Measurements from ENCODE around the gene GATC. TPM values are rescaled to one million over a fixed set of nuclear protein-coding genes. Genes with fewer than 3 reads are reported as not detected.

Gene GATC
- total and polyA plus RNA-seq, 2 donors (not counting 3 experiments of a cell fraction or from before 2014, with no cell fraction given), result 13.0 to 28.8 TPM

GRCh38 chr12:120404271-120404670, 42.0 kb upstream of the GATC start:
- ChIA-PET CTCF (no interaction called here), POLR2A (no interaction called here)
- Histone ChIP-seq H3K4me1 (ENCODE audit: control insufficient read depth, extremely low read depth, insufficient read depth, low read length) (no peaks in the 10 kb centered on the region), H3K36me3 (ENCODE audit: control insufficient read depth in 2 of 2, extremely low read depth in 1 of 2, insufficient read depth in 2 of 2, low read length in 2 of 2) (no peaks in the 10 kb centered on the region), H3K4me2 (ENCODE audit: insufficient read depth, low read length) (no peak overlapping the region), H3K9me1 (replicated peaks; ENCODE audit: control insufficient read depth, extremely low read depth, insufficient read depth, low read length) (no peaks in the 10 kb centered on the region), H3K79me2 (ENCODE audit: control insufficient read depth, insufficient read depth, low read length) (no peaks in the 10 kb centered on the region), H3K9ac (replicated peaks; ENCODE audit: extremely low read depth, insufficient read depth, low read length) (no peak overlapping the region), H3K4me3 (replicated peaks in 1 of 3; ENCODE audit: insufficient read depth in 1 of 3, low read depth in 1 of 3, low read length in 3 of 3) (no peak overlapping the region), H3K27me3 (ENCODE audit: control insufficient read depth in 2 of 2, insufficient read depth in 2 of 2, low read length in 2 of 2) (peaks cover 0 to 5% of the 10 kb centered on the region in 2 experiments), H3K27ac (ENCODE audit: insufficient read depth, low read depth, low read length) (no peak overlapping the region), H3K9me3 (replicated peaks; ENCODE audit: control insufficient read depth, insufficient read depth, low read length) (no peaks in the 10 kb centered on the region), H2AFZ (ENCODE audit: low read depth, low read length) (no peak overlapping the region), H4K20me1 (replicated peaks; ENCODE audit: control insufficient read depth, extremely low read depth, insufficient read depth, low read length) (no peaks in the 10 kb centered on the region)
- no peak for DNase-seq (ENCODE audit: low read depth, low spot score)
- intact Hi-C loops (cut with micrococcal nuclease), result no loop called here
- FAIRE-seq, result no peak
- no peak for TF ChIP-seq POLR2A (IDR thresholded peaks at IDR 0.05; ENCODE audit: low read depth, low read length)
- TF ChIP-seq MYC (IDR thresholded peaks at IDR 0.05; ENCODE audit: low read depth, low read length), result no peak
- TF ChIP-seq GATA2 (IDR thresholded peaks at IDR 0.05; ENCODE audit: insufficient read depth, insufficient read length, low read depth, low read length), result no peak
- no peak for TF ChIP-seq JUN (IDR thresholded peaks at IDR 0.05; ENCODE audit: borderline replicate concordance, insufficient read depth, insufficient read length, low read depth)
- TF ChIP-seq EZH2 (IDR thresholded peaks at IDR 0.05; ENCODE audit: borderline replicate concordance, low read depth, low read length, severe bottlenecking), result no peak
- TF ChIP-seq MAX (IDR thresholded peaks at IDR 0.05; ENCODE audit: insufficient read depth, insufficient read length), result no peak
- TF ChIP-seq FOS (IDR thresholded peaks at IDR 0.05; ENCODE audit: borderline replicate concordance, insufficient read depth, low read length), result no peak
- no peak for TF ChIP-seq CTCF (IDR thresholded peaks at IDR 0.05; ENCODE audit: extremely low read depth in 1 of 2, insufficient read depth in 1 of 2, low read depth in 1 of 2, low read length in 2 of 2)
- no peak for TF ChIP-seq POLR2AphosphoS5 (IDR thresholded peaks at IDR 0.05; ENCODE audit: insufficient read depth, low read depth, low read length)
- dilution Hi-C loops (cut with MboI; ENCODE audit: extremely low pct_ligation_motif_present, low sequenced_read_pairs), result no loop called here
- BruUV-seq (replicated peaks), result no TSS peak

Measured in endothelial cell of umbilical vein (primary cell).